ENCODE measurements around the gene ANGPTL8. TPM values are rescaled to one million over a fixed set of nuclear protein-coding genes. Genes with fewer than 3 reads are reported as not detected.
A peak's percentile ranks its signal among the peaks of the same experiment; 100 is the strongest.

ANGPTL8 gene
- polyA plus RNA-seq, 4 donors = 0.52 to 1.2 (median 0.86) TPM; not detected in 1

- no peak for DNase-seq (ENCODE audit: low read depth in 4 of 4, low spot score in 2 of 4)
Measured at GRCh38 chr19:11257846-11258380, 18.5 kb downstream of the ANGPTL8 start.

DNA sequence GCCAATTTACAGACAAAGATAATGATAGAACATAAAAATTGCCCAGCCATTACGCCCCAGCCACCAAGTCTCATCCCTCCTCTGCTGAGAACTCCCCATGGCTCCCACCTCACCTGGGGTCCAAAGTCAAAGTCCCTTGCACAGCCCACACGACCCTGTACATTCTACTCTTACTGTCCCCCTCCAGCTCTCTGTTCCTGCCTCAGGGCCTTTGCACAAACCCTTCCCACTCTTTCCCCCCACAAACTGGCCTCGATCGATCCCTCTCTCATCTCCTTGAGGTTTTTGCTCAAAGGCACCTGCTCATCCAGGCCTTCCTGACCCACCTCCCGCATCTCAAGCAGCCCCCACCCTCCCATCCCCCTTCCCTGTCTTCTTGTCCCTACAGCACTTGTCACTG is 21.6 kb downstream of the ANGPTL8 start:
- no peak for DNase-seq (ENCODE audit: low read depth in 4 of 4, low spot score in 2 of 4)

GRCh38 chr19:11261431-11261970 is 22.1 kb downstream of the ANGPTL8 start:
- DNase-seq (ENCODE audit: low read depth in 4 of 4, low spot score in 2 of 4) = no peak

DNA sequence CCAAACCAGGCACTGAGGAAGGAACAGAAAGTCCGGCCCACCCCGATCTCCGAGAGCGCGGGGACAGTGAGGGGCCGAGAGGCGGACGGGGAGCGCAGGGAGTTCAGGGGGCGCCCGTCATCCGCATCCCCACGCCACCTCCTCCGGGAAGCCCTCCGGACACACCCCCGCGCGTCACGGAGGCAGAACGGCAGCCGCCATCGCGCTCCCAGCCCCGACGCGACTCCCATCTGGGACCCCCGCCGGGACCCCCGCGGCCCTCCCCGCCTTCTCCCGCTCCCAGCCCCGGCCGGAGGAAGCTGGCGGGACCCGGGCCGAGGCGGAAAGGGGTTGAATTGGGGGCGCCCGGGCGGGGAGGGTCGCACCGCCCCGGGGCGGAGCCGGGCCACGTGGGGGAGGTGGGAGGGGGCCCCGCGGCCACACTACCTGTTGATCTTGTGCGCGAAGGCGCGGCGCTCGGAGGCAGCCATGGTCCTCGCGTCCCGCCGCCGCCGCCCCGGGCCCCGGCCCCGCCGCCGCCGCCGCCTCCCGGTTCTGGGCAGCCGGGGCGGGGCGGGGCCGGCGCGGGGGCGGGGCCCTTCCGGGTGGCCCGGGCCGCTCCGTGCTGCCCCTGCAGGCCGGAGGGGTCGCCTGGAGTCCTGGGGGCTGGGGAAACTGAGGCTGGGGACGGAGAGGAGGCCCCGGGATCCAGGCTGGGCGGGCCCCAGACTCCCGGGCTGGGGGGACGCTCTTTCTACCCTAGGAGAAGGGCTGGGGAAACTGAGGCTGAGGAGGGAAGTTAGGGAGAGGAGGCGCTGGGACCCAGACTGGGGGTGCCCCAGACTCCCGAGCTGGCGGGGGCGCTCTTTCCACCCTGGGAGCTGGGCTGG is 22.8 kb downstream of the ANGPTL8 start, which contains the start of gene DOCK6:
TSS of gene DOCK6 (minus strand) at position 554 of the 869 bp plus-strand sequence. CDS start at position 470, 84 bp downstream.
- DNase-seq (ENCODE audit: low read depth in 4 of 4, low spot score in 2 of 4) = no peak

DNA sequence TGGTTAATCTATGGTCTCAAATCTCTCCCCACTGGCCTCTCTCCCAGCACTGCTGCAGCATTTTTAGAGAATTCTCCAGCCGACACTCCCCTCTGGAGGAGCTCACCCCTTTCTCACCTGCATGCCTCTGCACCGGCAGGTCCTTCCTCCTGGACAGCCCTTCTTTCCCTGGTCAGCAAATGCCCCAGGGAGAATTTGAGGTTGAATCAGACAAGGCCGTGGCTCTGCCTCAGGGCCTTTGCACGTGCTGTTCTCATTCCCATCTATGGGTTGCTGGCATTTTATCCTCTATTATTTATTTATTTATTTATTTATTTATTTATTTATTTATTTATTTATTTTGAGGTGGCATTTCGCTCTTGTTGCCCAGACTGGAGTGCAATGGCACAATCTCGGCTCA is 24.3 kb downstream of the ANGPTL8 start:
- no peak for DNase-seq (ENCODE audit: low read depth in 4 of 4, low spot score in 2 of 4)

DNA sequence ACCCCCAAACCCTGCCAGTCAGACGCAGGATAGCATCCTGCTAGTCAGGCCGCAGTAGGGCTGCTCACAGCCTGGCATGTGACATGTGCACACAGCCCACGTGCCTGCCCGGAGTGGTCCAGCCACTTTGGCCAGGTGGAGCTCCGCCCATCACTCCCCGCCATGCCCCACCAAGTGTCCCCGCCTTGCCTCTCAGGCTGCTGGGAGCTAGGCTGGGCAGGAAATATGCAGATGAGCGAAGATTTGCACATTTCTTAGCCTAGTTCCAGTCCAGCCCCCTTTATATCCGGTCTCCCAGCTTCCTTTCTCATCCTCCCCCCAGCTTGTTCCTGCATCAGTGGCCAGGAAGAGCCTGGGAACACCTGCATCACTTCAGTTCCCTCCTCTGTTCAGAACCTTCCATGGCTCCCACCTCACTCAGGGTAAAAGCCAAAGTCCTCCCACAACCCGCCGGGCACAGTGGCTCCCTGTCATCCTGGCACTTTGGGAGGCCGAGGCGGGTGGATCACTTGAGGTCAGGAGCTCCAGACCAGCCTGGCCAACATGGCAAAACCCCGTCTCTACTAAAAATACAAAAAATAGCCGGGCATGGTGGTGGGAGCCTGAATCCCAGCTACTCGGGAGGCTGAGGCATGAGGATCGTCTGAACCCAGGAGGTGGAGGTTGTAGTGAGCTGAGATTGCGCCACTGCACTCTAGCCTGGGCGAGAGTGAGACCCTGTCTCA is 25.2 kb downstream of the ANGPTL8 start:
- DNase-seq (ENCODE audit: low read depth in 4 of 4, low spot score in 2 of 4) = peak in 1 of 4 donors; percentile 54

DNA sequence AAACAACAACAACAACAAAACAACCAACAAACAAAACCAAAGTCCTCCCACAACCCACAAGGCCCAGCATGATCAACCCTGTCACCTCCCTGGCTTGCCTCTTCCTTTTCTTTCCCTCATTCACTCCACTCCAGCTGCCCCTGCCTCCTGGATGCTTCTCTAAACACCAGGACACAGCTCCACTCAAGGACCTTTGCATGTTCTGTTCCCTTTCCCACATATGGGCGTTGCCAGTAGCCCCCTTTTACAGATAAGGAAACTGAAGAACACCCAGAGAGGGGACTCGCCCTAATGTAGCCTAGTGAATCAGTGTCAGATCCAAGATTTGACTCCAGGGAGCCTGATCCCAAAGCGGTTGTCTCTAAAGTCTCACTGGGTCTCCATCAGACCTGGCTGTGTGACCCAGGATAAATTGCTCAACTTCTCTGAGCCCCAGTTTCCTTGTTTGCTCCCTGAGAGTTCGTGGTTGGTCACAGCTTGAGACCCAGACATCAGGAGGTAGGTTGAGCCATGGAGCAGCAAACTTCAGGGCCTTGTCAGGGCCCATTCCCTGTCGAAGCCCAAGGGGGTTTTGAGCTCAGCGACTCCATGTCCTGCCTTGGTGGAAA is 25.9 kb downstream of the ANGPTL8 start:
- DNase-seq (ENCODE audit: low read depth in 4 of 4, low spot score in 2 of 4) = no peak

DNA sequence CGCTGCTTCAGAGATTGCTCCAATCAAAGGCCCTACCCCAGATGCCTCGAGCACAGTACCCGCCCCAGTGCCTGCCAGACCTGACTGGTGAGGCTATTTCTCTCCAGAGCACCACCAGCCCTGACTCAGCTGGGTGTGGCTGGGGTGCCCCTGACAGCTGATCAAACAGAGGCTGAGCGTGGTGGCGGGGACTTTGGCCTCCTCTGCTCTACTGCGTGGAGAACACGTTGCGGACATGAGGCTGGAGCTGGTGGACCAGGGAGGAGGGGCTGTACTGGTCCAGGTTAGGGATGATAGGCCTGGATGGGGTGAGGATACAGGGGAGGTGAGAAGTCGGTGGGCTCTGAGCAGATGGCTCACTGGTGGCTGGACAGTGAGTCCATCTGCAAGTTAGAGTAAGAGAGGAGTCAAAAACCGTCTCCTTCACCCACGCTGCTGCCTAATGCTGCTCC is 26.4 kb downstream of the ANGPTL8 start:
- no peak for DNase-seq (ENCODE audit: low read depth in 4 of 4, low spot score in 2 of 4)

- no peak for DNase-seq (ENCODE audit: low read depth in 4 of 4, low spot score in 2 of 4)
Measured at GRCh38 chr19:11267316-11268085, 28.1 kb downstream of the ANGPTL8 start.

DNA sequence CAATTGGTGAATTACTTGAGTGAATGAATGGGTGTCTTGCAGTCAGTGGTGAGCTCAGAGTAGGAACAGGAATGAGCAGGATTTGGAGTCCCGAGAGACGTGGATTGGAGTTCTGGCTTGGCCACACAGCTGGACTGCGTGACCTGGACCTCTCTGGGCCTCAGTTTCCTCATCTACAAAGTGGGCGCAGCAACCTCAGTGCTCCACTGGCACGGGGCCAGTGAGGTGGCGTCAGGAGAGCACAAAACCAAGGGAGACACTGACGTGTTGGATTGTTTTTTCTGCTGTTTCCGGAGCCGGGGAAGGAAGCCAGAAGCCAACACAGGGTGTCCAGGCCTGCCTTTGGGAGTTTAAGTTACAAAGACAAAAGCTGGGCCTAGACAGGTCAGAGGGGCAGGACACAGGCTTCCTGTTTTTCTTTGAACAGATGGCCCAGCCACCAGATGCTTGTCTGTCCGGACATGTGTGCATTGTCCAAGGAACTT is 29.4 kb downstream of the ANGPTL8 start:
- DNase-seq (ENCODE audit: low read depth in 4 of 4, low spot score in 2 of 4) = peak in 2 of 4 donors; percentile 47 to 52

GRCh38 chr19:11269408-11269807 is 30.0 kb downstream of the ANGPTL8 start:
- peak in 1 of 4 donors; percentile 41 for DNase-seq (ENCODE audit: low read depth in 4 of 4, low spot score in 2 of 4)

- DNase-seq (ENCODE audit: low read depth in 4 of 4, low spot score in 2 of 4) = no peak
Measured at GRCh38 chr19:11273296-11273695, 33.9 kb downstream of the ANGPTL8 start.

DNA sequence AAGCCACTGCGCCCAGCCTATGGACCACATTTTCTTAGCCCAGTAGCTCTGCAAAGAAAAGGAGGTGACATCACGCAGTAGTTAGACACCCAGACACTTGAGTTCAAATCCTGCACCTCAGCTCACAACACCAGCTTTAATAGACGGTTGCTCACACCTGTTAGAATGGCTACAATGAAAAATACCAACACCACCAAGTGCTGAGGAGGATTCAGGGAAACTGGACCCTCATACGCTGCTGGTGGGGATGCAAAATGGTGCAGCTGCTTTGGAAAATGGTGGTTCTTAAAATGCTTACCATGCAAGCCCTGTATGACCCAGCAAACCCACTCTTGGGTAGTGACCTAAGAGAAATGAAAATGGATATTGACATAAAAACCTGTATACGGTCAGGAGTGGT is 34.6 kb downstream of the ANGPTL8 start:
- no peak for DNase-seq (ENCODE audit: low read depth in 4 of 4, low spot score in 2 of 4)

DNA sequence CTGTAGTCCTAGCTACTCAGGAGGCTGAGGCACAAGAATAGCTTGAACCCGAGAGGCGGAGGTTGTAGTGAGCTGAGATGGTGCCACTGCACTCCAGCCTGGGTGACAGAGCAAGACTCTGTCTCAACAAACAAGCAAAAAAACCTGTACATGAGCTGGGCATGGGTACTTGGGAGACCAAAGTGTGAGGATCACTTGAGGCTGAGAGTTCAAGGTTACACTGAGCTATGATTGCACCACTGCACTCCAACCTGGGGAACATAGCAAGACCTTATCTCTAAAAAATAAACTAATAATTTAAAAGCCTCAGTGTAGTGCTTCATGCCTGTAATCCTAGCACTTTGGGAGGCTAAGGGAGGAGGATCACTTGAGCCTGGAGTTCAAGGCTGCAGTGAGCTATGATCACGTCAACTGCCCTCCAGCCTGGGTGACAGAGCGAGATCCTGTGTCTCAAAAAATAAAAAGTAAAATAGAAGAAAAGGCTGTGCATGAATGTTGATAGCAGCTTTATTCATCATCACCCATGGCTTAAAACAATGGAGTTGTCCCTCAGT is 35.2 kb downstream of the ANGPTL8 start:
- DNase-seq (ENCODE audit: low read depth in 4 of 4, low spot score in 2 of 4) = no peak

GRCh38 chr19:11278670-11279069 is 39.3 kb downstream of the ANGPTL8 start:
- DNase-seq (ENCODE audit: low read depth in 4 of 4, low spot score in 2 of 4) = no peak

- no peak for DNase-seq (ENCODE audit: low read depth in 4 of 4, low spot score in 2 of 4)
Measured at GRCh38 chr19:11279505-11280236, 40.3 kb downstream of the ANGPTL8 start.

- no peak for DNase-seq (ENCODE audit: low read depth in 4 of 4, low spot score in 2 of 4)
Measured at GRCh38 chr19:11281356-11282049, 42.1 kb downstream of the ANGPTL8 start.

DNA sequence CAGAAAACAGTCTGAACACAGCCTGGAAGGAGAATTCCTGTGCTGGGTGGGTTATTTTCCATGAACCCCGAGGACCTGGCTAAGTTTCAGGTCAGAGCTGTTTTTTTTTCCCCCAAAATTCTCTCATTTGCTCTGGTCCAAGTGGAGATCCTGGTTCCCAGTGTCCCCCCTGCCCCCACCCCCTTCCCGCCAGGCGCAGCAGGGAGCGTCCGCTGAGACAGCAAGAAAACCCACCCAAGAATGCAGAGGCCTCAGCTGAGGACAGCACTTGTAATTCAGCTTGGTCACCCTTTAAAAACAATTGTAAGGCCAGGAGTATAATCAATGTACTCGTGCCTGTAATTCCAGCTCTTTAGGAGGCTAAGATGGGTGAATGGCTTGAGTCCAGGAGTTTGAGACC is 45.1 kb downstream of the ANGPTL8 start:
- no peak for DNase-seq (ENCODE audit: low read depth in 4 of 4, low spot score in 2 of 4)
